AG09319 (cell line): ENCODE measurements around the gene DDX52.
A peak's percentile ranks its signal among the peaks of the same experiment; 100 is the strongest.

Experiments used
- DNase-seq: peaks from one replicate; pipeline ENCODE4 v3.0.0-alpha.2; 2010; ENCODE audit warnings: low read depth; ENCODE audit errors: extremely low read depth
- TF ChIP-seq, protein P1 (sequence below): IDR thresholded peaks from 2 replicates; pipeline ENCODE4 v1.5.1; 2011; ENCODE audit warnings: low read depth, mild to moderate bottlenecking, inconsistent platforms, low read length, moderate library complexity

Gene DDX52

DNA sequence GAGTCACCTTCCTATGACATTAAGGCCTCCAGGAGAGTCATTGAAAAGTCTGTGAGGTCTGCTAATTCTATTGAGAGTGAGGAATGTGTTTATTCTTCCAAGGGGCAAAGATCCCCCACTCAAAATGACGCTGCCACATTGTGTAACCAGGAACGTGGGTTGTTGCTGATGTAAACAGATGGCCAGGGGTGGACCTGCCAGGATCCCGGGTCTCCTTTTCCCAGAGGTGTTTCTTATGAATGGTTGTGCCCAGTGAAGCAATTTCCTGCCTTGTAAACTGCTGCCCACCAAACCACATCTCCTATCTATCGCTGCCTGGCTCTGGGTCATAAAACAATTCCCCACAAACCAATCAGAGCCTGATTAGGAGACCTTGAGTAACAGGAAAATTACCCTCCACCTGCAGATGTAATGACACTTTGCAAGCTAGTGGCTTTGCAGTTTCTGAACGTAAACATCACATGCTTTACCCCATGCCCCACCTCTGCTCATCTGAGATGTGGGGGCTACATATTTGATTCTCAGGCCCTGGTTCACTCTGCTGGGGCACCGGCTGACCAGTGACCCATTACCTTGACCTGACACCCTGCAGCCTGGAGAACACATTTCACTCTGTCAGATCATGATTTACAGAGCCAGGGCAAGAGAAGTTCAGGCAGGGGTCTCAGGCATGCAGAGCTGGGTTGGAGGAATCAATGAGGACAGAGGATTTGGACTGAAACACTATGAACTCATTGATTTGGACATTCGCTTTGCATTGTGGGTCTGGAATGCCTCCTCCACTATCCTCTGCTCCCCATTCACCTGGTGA is 33.1 kb upstream of the DDX52 start:
- no peak for DNase-seq
- TF ChIP-seq, protein P1, sequence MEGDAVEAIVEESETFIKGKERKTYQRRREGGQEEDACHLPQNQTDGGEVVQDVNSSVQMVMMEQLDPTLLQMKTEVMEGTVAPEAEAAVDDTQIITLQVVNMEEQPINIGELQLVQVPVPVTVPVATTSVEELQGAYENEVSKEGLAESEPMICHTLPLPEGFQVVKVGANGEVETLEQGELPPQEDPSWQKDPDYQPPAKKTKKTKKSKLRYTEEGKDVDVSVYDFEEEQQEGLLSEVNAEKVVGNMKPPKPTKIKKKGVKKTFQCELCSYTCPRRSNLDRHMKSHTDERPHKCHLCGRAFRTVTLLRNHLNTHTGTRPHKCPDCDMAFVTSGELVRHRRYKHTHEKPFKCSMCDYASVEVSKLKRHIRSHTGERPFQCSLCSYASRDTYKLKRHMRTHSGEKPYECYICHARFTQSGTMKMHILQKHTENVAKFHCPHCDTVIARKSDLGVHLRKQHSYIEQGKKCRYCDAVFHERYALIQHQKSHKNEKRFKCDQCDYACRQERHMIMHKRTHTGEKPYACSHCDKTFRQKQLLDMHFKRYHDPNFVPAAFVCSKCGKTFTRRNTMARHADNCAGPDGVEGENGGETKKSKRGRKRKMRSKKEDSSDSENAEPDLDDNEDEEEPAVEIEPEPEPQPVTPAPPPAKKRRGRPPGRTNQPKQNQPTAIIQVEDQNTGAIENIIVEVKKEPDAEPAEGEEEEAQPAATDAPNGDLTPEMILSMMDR = no peak

- TF ChIP-seq, protein P1 = no peak
- no peak for DNase-seq
Measured at GRCh38 chr17:37674511-37674910, 31.3 kb upstream of the DDX52 start.

DNA sequence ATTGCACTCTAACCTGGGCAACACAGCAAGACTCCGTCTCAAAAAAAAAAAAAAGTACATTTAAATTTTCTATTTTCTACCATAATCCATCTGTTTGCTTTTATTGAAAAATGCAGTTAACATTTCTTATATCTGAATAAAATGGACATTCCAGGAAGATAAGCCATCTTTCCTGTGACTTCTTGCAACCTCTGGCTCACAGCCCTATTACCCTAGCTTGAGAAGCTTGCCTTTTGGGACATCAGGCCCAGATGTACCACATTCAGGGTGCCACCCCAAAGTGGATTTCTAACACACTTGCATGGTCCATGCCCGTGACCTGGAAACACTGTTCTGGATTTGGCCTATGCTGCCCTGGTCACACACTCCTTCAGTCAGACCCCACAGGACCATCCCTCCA is 30.1 kb upstream of the DDX52 start:
- no peak for DNase-seq
- TF ChIP-seq, protein P1 = no peak

DNA sequence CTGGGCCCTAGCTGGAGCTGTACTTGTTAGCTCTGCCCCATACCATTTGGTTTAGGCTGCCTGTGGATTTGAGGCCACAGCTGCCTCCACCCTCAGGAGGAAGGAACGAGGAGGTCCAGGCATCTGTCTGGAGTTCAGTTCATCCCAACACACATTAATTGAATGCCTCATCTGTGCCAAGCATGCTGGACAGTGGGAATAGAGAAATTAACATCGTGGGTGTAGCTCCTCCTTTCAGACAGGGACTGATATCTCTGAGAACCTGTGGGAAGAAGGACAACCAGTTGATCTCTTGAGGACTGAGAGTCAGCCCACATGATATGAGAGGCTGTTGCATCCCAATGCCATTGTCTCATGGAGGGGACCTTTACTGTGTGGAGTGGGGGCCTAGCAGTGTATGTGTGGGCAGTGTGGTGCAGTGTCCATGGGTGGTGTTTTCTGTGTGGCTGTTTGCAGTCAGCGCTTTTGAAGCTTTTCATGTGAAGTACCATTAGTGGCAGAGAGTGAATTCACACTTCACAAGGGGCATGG is 29.4 kb upstream of the DDX52 start:
- TF ChIP-seq, protein P1 = no peak
- DNase-seq = no peak

GRCh38 chr17:37671824-37672547 is 28.7 kb upstream of the DDX52 start:
- DNase-seq = peak; percentile 28
- TF ChIP-seq, protein P1 = no peak

GRCh38 chr17:37671028-37671823 is 28.0 kb upstream of the DDX52 start:
- DNase-seq = no peak
- TF ChIP-seq, protein P1 = no peak

DNA sequence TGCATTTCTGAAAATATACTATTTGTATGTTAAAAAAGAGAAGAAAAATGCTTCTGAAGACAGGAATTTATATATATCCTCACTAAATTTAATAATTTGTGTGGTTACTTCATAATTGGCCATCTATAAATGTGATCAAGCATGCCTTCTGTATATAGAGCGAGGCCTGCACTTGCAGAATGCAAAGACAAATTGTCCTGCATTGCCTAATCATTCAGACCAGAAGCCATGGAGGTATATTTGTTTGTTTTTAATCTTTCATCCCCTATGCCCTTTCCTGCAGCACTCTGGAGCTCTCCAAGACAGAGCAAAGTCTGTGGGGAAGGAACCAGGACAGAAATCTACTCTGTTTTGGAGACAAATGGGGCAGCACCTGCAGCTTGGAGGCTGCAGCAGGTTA is 23.8 kb upstream of the DDX52 start:
- TF ChIP-seq, protein P1 = no peak
- DNase-seq = no peak
